ENCODE results near the gene ZNF503.
A peak's percentile ranks its signal among the peaks of the same experiment; 100 is the strongest.
"Not testable (repeated sequence)": the region's sequence is repeated elsewhere in the genome, so short reads cannot be mapped to it uniquely, and the experiment has no call there.

The ZNF503 gene

DNA sequence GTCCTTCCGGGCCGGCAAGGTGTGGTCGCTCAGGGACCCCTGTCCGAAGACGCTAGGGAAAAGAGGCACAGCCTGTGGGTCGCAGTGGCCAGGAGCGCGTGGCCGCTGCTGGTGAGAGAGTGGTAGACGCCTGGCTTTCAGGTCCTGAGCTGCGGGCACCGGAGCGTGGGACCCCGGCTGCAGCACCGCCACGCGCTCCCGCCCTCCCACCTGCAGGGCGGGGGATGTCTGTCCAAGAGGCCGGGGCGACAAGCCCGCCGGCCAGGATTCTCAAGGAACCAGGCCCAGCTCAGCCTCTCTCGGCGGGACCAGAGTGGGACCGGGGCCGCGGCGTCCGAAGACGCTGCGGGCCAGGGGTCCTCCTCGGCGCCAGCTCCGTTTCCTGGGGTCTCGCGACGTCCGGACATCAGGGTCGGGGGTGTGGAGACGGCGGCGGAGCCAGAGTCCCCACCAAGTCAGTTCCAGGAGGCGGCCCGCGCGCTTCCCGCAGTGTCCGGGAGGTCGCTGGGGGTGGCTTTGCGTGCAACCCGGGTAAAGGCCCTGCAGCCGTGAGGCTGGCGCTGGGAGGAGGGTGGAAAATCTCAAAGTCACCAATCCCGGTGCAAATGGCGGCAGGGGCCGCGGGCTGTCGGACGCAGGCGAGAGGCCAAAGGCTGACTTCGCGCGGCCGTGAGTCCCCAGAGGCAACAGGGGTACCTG is 5.5 kb downstream of the ZNF503 start:
- no peak for FAIRE-seq
- no peak for DNase-seq (ENCODE audit: insufficient read length, low spot score)

DNA sequence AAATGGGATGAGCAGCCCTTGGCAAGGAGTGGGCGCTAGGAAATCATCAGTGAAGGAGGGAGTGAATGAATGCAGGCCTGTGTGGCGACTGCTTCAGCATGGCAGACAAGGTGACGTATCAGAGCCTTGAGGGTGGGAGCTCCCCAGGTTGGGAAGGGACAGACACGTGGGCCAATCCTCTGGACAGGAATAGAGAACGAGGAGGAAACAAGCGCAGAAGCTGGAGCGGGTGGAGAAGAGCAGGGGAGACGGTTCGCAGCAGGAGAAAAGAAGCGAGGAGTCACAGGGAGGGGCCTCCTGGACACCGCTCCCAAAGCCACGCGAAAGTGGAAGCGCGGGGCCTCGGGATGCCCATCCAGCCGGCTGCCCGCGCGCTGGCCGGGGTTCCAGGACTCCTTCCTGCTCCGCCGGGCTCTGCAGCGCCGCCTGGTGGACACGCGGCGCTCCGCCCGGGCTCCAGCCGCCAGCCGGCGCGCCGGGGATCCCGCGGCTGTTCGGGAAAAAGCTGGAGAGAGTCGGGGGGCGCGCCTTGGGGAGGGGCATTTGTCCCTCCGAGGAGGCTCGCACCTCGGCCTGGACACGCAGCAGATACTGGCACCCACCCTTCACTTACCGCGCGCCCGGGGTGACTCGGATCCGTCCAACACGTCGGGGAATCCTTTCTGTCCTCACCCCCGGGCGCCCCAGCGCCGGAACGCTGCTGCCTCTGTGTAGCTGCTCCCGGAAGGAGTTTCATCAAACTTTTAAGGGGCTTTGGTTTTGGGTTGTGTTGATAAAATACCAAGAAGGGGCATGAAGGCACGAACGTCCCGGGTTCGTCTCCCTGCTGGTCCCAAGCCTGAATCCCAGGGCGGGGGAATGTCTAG is 6.3 kb downstream of the ZNF503 start:
- no peak for FAIRE-seq
- DNase-seq (ENCODE audit: insufficient read length, low spot score), result peak; percentile 59

DNA sequence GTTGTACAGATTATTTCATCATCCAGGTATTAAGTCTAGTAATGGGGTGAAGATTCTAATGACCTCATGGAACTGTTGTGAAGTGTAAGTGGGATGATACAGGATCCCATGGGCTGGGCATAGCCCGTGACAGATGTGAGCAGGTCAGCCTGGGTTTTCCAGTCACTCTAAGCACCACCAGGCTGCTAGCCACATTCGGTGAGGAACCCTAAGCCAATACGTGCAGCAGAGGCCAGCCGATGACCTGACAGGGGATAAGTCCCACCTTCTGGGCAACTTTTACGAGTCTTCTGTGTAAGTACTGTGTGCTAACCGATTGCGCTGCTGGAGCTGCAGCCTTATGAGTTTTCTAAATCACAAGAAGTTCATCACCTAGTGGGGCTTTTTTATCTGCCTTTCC is 7.3 kb downstream of the ZNF503 start:
- FAIRE-seq (no peak), DNase-seq (ENCODE audit: insufficient read length, low spot score) (no peak)

DNA sequence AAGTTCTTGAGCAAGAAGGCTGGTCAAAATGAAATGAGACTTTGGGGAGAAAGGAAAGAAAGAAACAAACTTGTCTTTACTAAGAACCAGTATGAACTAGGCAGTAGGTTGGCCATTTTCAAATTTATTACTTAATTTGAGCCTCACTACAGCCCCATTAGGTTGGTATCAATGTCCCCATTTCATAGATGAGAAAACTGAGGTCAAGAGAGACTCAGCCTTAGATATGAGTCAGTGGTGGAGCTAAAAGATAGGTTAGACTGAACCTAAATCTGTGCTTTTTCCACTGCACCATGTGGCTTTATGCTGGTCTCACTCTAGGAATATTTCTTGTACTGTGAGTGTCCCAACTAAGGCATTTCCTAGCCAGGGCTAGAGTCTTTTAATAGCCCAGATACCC is 8.8 kb downstream of the ZNF503 start:
- no peak for FAIRE-seq

DNA sequence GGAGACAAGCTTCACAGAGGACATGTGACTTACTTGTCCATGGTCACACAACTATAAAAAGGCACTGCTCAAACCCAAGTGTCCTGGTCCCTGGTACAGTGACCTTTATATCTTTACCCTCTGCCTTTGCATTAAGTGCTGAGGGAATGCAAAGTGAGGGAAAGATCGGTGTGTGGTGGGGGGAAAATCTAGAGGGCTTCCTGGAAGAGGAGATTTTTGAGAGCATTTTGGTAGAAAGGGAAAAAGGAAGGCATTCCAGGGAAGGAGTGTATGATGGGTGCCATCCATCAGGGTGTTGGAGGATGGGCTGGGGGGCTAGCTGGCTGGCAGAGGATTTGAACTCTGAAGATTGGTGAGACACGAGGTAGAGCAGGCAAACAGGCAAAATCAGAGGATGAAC is 9.3 kb downstream of the ZNF503 start:
- no peak for FAIRE-seq
- DNase-seq (ENCODE audit: insufficient read length, low spot score), result no peak

More for the DNA sequence above, 8.8 kb downstream of the ZNF503 start:
- no peak for DNase-seq (ENCODE audit: insufficient read length, low spot score)

DNA sequence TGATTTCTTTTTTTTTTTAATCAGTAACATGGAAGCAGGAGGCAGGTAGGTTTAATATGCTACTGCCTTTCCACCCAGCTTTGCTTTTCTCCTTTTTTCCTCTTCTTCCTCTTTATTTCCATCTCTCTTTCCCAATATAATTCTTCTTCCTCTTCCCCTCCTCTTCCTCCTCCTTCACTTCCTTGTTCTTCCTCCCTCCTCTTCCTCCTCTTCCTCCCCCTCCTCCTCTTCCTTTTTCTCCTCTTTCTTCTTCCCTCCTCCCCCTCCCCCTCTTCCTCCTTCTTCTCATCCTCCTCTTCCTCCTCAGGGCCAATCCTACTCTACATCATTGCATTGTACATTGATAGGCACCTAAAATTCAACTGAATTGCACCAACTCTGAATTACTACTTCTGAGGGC is 11.4 kb downstream of the ZNF503 start:
- FAIRE-seq (no peak), DNase-seq (ENCODE audit: insufficient read length, low spot score) (no peak)

DNA sequence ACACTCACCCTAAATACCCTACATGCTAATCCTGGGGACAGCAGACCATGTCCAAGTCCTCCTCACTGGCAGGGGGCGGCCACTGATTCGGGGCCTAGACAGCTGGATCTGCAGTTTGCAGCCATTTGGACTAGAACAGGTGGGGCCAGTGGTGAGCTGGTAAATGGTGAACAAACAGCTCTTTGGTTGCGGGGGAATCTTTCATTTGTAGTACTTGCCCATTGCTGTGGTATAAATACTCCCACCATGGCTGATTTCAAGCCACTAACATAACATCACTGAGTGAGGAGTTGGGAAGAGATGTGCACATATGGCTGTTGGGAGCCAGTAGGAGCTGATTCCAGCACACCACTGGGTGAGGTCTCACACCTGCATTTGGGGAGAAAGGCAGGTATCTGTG is 13.5 kb downstream of the ZNF503 start:
- DNase-seq (ENCODE audit: insufficient read length, low spot score) (no peak), FAIRE-seq (no peak)

DNA sequence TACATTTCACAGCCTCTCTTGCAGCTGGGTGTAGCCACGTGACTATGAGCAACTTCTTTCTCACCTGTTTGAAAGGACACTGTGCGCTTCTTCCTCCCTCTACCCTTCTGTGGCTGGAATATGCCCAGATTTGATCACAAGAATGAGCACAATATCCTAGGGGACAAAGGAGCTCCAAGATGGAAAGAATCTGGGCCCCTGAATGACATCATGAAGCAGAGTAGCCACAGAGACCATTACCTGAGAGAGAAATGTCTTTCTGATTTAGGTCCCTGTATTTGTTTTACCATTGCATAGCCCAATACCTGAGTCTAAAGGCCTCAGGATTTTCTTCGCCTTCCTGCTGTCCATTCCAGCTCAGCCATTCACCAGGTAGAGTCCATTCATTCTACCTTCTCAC is 15.4 kb downstream of the ZNF503 start:
- no peak for DNase-seq (ENCODE audit: insufficient read length, low spot score)
- no peak for FAIRE-seq

DNA sequence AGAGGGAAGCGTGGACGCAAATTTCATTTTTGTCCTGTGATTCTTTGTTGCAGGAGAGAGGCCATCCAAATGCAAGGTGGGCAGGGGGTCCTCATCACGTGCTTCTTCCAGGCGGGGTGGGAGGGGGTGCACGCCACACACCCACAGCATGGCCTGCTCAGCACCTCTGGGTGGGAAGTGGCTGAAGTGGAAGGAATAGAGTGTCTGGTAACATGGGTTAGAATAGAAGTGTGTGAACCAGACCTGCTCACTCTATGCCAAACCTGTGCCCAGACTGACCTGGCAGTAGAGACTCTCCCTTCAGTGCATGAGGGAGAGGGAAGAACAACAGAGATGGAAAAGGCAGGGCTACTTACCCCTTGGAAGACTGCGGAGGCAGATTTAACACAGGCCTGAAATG is 21.7 kb downstream of the ZNF503 start:
- FAIRE-seq, result no peak
- DNase-seq (ENCODE audit: insufficient read length, low spot score), result no peak

DNA sequence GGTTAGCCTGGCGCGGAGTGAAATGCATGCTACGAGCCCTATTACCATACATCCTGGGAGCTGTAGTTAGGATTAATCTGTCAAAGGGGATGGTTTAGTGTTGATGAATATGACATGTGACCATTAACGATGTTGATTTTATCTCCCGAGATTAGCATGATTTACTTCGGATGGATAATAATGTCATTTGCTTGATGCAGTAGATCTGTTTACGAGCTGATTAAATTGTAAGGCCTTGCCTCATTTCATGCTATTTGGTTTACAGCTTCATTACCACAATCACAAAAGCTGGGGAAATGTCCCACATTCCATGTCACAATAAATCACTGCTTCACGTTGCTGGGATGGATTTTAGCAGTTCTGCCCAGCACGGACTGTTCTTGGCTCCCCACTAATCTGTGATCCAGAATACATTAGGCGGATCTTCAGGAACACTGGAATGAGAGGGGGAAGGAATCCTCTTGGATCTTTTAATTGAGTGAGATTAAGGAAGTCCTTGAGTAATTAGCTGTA is 22.3 kb downstream of the ZNF503 start:
- DNase-seq (ENCODE audit: insufficient read length, low spot score), result no peak
- FAIRE-seq, result no peak

DNA sequence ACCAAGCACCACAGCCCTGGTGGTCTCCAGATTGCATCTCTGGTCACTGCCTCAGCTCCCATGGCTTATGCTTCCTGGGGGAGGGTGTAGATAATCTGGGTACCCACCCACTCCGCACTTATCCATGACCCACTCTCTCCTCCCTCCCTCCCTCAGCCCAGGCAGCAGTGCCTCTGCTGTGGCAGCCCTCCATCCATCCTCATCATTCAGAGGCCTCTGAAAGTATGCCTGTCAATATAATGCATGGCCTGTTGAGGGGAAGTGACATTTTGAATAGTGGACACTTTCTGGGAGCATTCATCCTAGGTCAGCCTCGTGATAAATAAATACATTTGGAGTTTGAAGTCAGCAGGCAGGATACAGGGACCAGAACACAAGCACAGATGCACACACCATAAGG is 23.2 kb downstream of the ZNF503 start:
- no peak for FAIRE-seq
- DNase-seq (ENCODE audit: insufficient read length, low spot score), result no peak

DNA sequence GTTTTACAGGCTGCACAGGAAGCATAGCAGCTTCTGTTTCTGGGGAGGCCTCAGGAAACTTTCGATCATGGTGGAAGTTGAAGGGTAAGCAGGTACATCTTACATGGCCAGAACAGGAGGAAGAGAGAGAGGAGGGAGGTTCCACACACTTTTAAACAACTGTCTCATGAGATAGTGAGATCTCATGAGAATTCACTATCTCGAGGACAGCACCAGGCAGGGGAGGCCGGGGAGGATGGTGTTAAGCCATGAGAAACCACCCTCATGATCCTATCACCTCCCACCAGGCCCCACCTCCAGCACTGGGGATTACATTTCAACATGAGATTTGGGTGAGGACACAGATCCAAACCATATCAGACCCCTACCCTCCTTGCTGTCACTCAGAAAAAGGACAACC is 23.7 kb downstream of the ZNF503 start:
- no peak for DNase-seq (ENCODE audit: insufficient read length, low spot score)
- FAIRE-seq, result no peak

DNA sequence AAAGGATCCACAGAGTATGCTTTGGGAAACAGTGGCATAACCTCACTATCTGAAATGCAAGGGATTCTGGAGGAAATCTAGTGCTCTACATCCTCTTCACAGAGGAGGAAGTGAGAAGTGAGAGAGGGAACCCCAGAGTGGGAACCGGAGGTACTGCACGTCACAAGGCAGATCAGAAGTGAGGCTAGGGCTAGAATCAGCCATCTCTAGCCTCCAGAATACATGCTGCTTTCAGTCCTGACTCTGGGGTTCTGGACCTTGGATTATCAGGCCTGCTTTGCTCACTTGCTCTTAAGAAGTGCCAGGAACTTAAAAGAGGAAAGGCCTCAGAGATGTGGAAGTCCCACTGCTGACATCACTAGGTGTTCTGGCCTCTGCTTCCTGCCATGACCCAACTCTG is 25.7 kb downstream of the ZNF503 start:
- no peak for FAIRE-seq
- DNase-seq (ENCODE audit: insufficient read length, low spot score), result peak; percentile 56

DNA sequence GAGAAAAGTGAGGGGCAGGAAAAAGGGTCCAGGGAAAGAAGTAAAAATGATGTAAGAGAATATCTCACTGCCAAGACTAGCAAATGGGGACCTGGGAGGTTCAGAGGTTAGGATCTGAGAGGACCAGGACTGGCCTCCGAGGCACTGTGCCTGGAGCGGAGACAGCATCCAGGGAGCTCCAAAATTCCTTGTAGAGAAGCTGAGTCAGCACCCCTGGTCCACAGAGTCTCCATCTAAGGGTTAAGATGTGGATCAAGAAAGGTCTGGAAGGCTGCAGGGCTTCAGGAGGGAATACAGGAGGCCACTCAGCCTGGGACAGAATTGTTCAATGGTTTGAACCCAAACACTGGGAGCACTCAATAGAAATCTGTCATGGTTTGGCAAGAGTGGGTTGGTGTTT is 30.6 kb downstream of the ZNF503 start:
- DNase-seq (ENCODE audit: insufficient read length, low spot score) (no peak), FAIRE-seq (no peak)

DNA sequence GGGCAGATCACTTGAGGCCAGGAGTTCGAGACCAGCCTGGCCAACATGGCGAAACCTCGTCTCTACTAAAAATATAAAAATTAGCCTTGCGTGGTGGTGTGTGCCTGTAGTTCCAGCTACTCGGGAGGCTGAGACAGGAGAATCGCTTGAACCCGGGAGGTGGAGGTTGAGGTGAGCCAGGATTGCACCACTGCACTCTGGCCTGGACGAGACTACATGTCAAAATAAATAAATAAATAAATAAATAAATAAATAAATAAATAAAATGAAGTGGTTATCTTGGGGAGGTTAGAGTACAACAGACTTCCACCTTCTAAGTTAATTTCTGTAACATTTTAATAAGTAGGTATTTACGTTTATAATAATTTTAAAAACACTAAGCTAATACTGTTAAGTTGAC is 31.7 kb downstream of the ZNF503 start:
- not testable (repeated sequence) for DNase-seq (ENCODE audit: insufficient read length, low spot score); FAIRE-seq

DNA sequence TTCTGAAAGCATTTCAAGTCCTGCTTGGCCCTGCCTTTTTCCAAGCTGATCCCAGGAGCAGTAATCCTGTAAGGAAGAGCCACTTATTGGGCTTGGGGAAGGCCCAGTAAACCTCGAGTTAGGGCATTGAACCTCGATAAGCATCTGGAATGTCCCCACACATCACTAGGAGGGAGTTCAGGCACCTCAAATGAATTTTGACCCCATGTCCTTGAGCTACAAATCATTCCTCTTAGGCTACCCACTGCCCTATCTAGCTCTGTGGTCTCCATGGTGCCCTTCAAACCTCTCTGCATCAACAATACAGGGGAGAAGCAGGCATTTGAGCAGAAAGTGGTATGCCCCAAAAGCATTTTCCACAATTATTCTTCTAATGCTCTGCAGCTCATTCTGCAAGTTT is 33.7 kb downstream of the ZNF503 start:
- no peak for FAIRE-seq
- no peak for DNase-seq (ENCODE audit: insufficient read length, low spot score)

DNA sequence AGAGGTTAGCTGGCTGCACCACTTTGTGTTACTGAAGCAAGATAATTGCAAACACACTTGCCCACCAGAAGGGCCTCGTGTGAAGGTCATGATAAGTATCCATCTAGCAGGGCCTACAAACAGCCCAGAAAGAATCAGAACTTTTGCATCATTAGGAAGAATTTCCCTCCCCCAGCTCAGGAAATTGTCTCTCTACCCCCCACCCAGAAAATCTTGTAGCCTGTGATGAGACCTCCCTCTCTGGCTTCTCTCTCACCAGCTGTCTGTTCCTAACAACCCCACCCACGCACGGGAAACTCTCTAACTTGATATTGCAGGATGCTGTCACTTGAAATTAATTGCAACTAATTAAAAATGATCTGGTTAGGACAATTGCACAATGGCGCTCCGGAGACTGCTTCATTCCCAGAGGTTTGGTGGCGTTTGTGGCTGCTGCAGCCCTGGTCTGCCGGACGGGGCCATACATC is 34.5 kb downstream of the ZNF503 start:
- no peak for DNase-seq (ENCODE audit: insufficient read length, low spot score)
- no peak for FAIRE-seq

DNA sequence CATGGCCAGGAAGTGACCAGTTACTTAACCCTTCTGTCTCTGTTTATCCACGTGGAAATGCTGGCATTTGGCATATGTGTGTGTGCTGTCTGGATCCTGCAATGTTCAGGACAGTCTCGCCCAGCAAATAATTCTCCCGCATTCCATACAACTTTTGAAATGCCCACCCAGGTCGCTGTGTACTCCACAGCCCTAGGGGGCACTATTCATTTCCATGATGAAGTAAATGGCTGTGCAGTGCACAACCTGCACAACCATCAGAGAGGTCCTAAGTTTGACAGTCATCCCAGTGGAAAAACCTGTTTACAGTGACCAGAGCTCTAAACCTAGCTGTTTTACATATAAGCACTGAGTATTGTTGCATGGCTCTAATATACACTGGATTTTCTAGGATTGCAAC is 38.1 kb downstream of the ZNF503 start:
- DNase-seq (ENCODE audit: insufficient read length, low spot score) (no peak), FAIRE-seq (no peak)

DNA sequence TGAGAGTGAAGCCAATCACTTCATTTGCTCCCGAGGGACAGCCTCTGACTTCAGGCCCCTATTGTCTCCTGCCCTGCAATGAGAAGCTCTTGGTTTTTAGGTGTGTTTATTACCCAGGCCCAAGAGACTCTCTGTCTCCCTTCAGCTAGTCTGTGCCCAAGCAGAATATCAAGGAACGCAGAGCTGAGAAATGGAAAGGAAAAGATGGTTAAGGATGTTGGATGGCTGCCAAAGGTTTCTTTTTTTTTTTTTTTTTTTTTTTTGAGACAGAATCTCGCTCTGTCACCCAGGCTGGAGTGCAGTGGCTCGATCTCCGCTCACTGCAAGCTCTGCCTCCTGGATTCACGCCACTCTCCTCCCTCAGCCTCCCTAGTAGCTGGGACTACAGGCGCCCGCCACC is 41.7 kb downstream of the ZNF503 start:
- DNase-seq (ENCODE audit: insufficient read length, low spot score); FAIRE-seq: not testable (repeated sequence)

DNA sequence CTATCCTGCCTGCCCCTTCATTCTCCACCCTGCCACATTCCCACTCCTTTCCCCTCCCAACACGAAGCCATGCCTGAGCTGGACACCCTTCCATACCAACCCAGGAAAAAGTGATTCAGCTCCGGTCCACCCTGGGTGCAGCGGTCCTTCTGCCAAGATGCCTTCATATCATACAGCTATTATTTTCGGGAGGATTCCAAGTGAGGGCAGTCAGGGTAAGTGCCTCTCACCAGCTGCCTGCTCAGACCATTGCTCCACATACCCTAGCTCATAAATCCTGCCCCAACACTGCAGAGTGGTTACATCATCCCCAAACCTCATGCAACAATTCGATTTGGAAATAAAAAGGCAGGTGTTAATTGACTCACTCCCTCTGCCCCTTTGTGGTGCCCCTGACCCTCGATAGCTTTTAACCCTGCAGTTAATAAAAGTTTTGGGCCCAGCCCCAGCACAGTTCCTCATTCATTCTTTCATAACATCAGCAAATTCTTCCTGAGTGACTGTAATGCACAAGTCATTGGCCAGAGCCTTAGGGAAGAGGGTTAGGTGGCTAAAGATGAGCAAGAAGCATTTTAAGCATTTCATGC is 42.6 kb downstream of the ZNF503 start:
- DNase-seq (ENCODE audit: insufficient read length, low spot score), result no peak
- no peak for FAIRE-seq

DNA sequence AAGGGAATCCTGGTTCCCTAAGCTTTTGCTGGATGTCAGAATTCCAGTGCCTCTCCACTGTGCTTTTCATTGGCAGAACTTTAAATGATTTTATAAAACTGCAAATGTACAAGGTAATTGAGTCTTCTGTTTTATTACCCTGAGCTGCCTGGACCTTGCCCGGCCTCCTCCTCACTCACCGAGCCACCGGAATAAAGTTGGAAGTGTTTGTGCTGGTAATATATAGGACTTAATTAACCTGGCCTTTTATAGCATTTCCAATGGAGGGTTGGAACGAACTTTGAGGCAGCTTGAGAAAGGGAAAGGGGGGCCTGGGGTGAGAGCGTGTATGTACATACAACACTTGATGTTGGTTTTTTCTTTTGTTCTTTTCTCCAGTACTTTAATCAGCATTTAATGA is 43.4 kb downstream of the ZNF503 start:
- DNase-seq (ENCODE audit: insufficient read length, low spot score) (no peak), FAIRE-seq (no peak)

DNA sequence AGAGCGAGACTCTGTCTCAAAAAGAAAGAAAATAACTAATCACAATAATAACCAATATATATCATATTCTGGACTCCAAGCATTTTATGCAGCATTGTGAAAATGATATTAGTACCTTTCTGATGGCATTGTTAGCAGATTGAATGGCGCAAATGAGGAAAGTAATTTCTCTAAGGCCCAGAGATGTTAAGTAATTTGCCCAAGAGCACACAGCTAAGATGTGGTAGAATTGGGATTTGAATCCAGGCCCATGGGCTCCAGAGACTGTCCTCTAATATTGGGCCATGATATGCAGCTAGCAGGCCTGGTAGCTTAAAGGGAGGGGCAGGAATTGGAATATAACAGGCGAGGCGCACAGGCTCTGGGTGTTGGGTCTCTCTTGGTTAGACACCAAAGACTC is 44.1 kb downstream of the ZNF503 start:
- FAIRE-seq (no peak), DNase-seq (ENCODE audit: insufficient read length, low spot score) (no peak)

All from GM19239 (cell line).